Renal pelvis (tissue), 4 donors: ENCODE results near the gene RGS7. TPM values are rescaled to one million over a fixed set of nuclear protein-coding genes. Genes with fewer than 3 reads are reported as not detected.
A peak's percentile ranks its signal among the peaks of the same experiment; 100 is the strongest.

ENCODE experiments used
- DNase-seq: peaks from one replicate; pipeline ENCODE4 v3.0.0-alpha.2; 2013
- polyA plus RNA-seq, 3 donors: library from polyadenylated mRNA; unstranded; fragments of 120-200 nt; gene quantifications; one replicate each; pipeline ENCODE4 v1.2.1, GENCODE V29; 2013; ENCODE audit not compliant: insufficient read length in 3 of 3

Gene RGS7
- polyA plus RNA-seq, 3 donors, result 4.4 to 4.9 (median 4.6) TPM

DNA sequence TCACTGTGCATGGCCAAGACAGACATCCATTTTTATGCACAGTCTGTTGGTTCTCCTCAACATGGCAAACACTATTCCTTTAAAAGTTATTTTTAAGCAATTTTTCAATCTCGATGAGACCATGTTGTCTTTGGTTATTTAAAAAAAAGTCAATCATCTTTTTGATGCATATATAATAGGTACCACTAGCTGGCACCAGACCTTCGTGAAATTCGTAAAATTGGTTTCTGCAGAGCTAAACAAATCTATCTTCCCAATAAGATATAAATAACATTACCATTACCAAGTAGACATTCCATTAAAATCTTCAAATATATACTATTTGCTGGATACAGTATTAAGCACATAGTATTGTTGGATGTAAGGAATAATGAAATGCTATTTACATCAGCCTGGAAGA, 525.1 kb downstream of the RGS7 start:
- no peak for DNase-seq

DNA sequence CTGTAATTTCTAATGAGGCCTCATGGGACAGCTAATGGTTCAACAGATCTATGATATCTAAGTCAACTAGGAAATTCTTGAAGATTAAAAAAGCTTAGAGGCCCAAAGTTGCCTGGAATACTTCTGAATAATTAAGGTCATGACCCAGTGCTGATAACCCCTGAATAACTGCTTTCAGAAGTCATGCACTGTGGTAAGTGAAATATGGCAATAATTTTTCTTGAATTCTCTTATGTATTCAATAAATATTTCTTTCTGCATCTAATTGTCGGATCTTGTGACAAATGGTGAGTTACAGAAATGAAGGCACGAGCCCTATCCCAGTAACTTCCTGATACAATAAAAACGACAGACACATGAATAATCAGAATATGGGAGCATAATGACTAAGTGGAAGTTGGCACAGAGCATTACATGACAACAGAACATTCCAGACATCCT, 525.8 kb downstream of the RGS7 start:
- DNase-seq, result peak; percentile 21

DNA sequence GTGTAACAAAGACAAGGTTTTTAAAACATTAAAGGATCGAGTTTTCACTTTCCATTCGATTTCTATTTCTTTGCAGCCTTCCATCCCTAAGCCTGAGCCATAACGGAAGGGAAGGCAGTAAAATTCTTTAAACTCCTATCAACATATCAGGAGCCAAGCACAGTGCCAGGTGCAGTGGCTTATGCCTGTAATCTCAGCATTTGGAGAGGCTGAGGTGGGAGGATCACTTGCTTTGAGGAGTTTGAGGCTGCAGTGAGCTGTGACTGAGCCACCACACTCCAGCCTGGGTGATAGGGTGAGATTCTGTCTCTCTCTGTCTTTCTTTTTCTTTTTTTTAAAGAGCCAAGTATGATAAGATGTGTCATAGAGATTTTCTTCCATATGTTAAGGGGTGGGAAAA, 527.5 kb downstream of the RGS7 start:
- no peak for DNase-seq

DNA sequence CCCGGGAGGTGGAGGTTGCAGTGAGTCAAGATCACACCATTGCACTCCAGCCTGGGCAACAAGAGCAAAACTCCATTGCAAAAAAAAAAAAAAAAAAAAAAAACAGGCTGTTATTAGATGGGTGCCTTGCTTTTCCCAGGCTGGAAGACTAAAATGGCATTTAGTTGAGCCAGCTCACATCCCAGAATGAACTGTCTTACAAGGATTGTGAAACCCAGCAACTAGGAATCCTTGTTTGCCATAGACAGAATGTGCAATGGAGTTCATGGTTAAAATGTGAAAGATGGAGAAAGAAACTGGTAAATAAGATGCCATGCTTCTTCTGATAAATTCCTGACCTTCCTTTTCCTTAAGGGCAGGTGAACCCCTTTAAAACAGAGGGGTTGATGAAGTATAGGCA, 529.2 kb downstream of the RGS7 start:
- no peak for DNase-seq

DNA sequence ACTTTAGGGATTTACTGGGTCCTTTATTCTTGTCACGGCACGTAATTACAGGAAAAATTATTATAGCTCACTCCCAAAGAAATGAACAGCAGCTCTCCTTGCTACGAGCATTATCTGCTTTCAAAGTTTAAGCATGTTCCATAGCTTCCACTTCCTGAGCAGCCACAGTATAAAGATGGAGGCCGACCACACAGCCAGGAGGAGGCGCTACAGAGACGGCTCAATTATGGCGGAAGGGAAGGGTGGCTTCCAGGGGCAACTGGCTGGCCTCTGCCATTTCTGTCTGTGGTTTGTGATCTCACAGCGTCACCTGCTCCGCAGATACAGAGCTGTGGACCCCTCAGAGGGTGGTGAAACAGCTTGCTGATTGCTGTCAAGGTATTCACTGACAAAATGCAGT, 532.8 kb downstream of the RGS7 start:
- no peak for DNase-seq

DNA sequence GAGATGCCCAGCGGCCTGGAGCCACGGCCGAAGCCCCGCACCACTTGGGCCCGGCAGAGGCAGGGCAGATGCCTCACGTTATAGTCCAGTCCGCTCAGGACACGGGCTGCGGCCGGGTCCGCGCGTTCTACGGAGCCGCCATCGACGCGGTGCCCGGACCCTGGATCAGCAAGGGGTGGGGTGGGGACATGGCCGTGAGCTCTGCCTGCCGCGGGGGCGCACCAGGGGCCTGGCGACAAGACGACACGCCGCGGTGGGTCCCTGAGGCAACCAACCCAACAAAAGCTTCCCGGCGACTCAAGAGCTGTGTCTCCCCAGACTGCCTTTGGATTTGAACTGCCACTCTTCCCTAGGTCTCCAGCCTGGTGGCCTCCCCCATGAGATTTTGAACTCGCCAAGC, 533.6 kb downstream of the RGS7 start:
- DNase-seq, result no peak

DNA sequence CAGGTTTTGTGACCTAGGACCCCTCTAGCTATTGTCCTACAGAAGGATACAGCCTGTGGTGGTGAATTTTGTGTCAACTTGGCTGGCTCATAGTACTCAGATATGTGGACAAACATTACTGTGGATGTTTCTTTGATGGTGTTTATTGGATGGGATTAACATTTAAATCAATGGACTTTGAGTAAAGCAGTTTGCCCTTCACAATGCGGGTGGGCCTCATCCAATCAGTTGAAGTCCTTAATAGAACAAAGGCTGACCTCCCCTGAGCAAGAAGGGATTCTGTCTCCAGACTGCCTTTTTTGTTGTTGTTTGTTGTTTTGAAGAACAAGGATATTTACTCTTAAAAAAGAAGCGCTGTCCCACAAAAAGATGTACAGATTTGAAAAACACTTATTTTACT, 535.1 kb downstream of the RGS7 start:
- no peak for DNase-seq

DNA sequence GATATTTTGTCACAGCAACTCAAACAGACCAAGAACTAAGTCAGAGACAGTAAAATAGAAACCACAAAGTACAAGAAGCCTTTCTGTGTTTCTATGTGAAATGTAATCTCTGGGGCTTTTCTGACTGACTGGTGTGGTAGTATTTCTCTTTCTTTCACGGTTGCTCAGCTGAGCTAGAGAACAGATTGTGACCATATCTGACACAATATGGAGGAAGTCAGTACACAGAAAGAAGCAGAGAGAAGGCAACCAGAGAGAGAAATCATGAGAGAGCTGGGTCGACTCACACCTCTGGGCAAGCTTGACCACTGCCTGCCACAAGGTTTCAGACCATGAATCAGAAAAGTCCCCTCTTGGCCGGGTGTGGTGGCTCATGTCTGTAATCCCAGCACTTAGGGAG, 536.2 kb downstream of the RGS7 start:
- DNase-seq, result no peak

DNA sequence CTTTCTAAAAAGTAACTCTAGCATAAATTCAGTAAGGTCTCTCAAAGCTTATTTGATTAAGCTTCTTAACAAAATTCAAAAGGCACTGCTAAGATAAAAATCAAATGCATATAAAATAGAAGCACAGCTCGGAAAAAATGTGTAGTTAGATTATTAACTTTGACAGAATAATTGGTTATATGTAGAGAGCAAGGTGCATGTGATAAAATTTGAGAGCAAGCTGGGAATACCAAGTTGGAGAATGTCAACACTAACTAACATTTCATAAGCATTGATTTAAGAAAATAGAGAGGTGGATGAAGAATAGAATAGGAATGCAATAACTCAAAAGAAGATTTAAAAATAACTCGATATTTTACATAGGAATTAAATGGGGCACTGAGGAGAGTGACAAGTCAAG, 540.5 kb downstream of the RGS7 start:
- DNase-seq, result no peak

DNA sequence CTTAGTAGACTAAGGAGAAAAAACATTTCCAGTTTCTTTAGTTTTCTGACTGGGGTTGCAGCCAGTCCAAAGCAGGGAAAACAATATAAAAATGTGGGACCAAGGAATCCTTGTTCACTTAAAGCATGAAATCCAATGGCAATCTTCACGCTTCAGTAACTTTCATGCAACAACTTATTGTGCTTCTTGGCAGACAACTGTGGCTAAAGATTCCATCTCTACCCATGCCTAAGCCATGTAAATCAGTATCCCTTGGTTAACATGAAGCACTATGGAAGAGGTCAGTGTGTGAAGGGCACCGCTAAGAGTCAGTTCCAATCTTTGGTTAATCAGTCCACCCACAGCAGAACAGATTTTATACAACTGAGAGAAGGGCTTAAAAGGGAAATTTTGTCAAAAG, 543.3 kb downstream of the RGS7 start:
- no peak for DNase-seq

DNA sequence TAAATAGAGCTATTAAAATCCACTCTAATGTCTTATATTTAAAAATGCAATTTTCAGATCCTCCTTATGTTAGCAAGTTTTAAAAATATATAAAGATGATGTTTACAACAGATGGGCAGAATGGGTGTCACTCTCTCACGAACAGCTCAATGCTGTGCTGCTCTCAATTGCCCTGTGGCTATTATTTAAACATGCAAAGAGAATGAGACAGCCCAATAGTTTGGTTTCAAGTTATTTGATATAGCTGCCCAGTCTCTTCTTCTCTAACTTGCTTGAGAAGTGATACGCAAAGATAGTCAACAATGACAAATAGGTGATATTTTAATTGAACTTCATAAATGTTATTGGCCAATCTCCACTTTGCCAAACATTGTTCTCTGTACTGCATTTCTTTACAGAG, 545.7 kb downstream of the RGS7 start:
- no peak for DNase-seq

DNA sequence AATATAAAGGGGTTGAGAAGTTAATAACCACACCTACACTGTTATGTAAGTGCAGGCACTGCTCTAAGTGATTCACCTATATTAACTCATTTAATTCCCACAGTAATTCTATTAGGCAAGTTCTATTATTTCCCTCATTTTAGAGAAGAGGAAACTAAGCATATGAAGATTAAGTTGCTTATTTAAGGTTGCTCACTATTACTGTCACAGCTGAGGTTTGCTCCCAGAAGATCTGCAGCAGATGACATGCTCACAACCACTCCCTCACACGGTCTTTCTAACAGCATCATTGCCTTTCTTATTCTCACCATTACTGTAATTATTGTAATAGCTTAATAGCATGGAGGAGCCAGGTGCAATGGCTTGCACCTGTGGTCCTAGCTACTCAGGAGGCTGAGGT, 548.6 kb downstream of the RGS7 start:
- DNase-seq, result no peak

DNA sequence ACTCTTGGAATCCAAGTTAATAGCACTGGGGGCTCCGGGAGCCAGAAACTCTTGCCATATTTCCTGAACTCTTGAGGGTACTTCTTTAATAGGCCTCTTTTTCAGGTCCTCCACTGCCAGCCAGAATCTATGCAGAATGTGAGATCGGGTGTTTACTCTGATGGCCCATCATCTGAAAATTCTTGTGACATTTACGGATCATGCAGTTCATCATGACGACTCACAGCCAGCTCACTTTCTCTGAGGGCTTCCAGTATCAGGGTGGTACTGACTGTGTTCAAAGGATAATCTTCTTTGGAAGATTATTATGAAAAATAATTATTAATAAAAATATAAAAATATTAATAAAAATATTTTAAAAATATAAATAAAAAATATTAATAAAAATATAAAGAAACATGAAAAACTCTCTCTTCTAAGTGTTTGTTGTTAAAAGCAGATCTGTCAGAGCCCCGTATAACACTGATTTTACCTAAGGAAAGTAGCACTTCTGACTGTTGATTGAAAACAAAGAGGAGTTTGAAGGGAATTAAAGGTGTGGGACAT, 550.7 kb downstream of the RGS7 start:
- DNase-seq, result no peak

DNA sequence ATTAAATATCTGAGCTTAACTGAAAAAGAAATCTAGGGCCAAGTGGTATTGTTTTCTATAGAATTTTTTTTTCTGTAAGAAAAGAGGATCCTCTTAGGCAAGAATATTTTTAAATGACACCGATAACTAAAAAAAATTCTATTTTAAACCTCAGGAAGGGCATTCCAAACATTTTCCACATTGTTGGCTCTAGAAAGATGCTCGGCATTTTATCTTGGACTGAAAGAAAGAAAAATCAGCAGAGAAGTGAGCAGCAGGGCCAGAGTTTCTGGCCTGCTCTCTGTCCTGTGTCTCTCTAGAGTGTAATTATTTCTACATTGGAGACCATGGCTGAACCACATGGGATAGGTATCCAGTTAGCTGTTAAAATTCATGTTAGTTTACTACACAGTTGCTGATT, 552.5 kb downstream of the RGS7 start:
- DNase-seq, result no peak

DNA sequence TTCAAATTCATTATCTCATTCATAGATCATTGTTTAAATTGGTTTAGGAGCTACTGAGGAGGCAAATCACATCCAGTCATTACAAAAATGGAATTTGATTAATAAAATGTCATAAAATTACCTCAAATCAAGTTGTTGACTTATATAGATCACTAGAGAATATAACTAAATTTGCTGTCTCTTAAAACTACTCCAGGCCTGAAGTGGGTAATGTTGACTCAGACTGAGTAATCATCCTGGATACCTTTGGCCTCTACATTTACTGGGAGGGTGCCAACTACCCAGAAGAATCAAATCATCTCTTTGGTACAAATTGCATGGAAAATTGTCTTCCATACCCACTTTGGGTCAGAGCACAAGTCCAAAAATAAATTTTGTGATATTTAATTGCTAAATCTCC, 553.9 kb downstream of the RGS7 start:
- no peak for DNase-seq

DNA sequence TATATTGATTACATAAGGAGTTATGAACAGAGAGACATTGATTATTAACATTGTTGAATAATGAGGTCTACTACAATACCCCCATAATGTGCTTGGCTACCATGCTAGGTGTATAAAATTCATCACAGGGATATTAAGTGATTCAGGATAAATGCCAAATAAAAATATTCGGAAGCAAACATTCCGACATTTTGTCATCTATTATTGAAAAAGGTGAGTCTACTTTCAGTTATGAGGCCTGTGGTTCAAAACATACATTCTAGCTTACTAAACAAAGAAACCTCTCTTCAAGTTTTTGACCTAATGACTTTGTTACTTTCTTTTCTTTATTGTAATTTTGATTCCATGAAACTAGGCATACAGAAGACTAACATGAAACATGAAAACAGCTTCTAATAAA, 554.7 kb downstream of the RGS7 start:
- DNase-seq, result no peak

DNA sequence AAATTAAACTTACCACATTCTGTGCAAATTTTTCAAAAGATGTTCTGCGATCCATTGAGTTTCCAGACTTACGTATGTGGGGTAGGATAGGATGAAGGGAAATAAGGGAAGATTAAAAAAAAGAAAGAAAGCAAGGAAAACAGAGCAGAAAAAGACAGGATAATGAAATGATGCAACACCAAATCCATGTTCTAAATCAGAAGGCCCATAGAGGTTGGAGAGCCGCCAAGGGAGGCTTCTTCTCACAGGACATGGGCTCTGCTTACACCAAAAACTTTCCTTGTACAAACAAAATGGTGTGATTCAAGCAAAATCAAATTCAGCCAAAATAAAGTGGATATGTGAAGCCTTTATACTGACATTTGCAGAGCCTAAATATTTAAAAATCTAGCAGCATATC, 555.6 kb downstream of the RGS7 start:
- no peak for DNase-seq

DNA sequence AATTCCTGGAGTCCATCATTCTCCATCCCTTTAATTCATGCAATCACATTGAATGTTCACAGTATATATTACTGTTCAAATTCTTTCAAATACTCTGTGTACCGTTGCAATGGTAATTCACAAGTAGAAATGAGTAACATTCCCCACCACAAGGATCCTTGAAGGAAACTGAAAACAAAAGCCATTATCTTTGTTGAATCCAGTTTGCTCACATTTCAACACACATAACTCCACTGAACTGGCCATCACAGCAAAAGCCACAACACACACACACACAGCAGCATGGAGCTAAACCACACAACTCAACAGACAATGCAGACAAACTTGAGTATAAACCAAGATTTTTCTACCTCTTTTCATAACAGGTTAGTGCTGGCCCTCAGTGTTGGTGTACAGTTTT, 556.7 kb downstream of the RGS7 start:
- no peak for DNase-seq

DNA sequence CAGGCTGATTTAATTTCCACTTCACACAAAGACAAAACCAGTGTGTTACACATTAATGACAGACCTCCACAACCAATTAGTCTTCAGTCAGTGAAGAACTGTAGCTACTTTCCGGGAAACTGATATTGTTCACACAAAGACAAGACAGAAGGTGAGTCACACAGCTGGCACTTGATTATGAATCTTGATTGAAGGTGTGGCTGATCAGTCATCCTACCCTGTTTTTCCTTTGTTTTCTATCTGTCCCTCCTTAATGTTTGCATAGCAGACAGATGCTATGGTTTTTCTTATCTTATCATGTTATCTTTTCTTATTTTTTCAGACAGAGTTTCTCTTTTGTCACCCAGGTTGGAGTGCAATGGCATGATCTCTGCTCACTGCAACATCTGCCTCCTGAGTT, 560.0 kb downstream of the RGS7 start:
- DNase-seq, result no peak

DNA sequence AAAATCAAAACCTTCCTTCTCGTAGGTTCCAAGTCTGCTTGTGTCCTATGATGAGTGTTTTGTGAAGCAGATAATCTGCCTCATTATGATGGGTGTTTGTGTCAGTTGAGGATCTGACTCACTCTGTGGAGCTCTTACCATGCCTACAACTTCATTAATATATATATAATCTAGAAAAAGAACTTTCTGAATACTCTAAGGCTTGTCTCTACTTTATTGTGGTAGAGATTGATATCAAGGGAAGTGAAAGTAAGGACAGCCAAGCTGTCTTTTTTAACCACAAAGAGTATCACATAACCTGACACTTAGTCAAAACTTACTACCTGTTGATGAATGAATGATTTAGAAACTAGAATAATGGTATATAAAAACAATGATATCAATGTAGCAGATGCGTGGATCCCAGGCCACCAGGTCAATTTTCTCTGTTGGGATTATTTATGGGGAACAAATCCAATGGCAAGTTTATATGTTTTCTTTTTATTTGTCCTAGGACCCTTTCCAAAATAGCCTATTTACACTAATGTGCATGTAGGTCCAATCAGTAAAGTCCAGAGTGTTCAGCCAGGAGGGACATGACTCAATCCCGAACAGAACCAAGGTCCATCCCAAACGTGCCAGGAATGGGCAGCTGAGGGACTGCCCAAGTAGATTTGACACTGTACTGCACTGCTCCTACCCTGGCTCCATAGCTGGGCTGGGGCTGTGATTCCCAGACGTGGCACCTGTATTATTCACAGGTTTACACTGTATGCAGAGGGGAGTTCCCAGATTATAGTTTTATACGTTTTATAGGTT, 562.8 kb downstream of the RGS7 start:
- no peak for DNase-seq

DNA sequence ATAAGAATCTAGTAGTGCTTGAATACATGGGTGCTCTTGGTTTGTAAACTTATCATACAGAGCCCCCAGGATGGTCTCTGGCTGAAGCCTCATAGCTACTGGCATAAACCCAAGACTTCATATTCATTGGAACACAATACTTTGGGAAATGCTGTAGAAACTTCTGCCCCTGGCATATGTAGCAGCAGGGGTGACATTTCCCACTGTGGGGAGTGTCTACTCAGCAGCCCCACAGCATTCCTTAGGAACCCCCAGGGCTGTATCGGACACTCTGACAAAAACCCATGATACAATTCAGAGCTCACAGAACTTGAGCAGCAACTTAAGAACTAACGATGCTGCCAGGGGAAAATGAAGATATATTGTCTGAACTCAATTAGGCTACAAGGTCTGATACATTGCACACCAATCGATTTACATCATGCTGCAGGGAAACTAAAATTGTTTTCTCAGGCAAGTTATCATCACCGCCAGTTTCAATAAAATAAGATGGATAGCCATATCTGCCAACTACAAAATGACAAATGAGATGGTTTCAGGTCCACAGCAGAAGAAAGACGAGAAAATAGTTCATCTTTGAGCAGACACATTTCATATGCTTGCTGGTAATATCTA, 564.0 kb downstream of the RGS7 start:
- no peak for DNase-seq

DNA sequence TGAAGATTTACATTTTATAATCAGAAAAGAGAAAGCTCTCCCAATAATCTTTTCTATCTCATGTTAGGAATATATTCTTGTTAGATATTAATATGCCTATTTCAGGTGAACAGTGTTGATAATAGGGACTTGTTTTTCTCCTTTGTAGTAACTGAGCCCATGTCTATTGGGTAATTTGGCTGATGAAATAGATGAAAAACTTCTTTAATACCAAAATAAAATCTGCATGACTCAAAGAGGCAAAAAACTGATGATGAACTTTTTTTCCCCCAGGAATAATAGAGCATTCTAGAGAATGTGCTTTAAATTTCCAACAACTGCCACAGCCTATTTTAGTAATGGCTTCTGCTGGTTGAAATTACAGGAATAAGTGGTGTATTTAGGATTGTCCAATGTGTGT, 566.1 kb downstream of the RGS7 start:
- no peak for DNase-seq

DNA sequence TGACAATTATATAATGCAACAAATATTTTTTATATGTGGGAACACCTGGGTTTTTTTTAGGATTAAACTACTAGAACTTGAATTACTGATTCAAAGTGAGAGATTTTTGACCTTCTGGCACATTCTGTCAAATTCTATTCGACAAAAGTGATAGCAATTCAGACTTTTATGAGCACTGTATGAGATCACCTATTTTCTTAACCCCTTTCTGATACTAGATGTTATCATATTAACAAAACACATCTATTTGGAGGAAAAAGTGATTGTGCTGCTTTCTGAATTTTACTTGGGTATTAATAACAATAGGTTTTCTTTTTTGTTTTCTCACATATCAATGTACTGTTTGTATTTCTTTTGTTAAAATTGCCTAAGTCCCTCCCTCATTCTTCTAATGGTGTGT, 570.1 kb downstream of the RGS7 start:
- DNase-seq, result no peak

DNA sequence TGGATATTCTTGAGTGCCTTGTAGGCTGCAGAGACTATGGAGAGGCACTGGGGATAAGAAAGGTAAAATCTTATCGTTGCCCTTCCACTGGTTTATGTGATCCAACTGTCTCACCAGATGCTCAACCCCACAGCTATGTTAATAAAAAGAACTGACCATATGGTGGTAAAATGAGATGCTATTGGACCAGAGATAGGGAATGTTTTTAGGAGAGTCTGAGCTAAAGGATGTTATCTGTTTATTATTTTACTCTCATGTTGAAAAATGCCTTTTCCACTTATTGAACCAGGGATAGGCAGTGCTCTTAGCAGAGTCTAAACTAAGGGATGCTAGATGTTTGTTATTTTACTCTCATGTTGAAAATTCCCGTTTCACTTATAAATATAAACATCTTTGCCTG, 572.2 kb downstream of the RGS7 start:
- no peak for DNase-seq
